Measurements from ENCODE around the gene COX6B2.
"Not testable (repeated sequence)": the region's sequence is repeated elsewhere in the genome, so short reads cannot be mapped to it uniquely, and the experiment has no call there.

The COX6B2 gene

GRCh38 chr19:55341595-55342531 lies 12.7 kb downstream of the COX6B2 start:
- DNase-seq: no peak

DNA sequence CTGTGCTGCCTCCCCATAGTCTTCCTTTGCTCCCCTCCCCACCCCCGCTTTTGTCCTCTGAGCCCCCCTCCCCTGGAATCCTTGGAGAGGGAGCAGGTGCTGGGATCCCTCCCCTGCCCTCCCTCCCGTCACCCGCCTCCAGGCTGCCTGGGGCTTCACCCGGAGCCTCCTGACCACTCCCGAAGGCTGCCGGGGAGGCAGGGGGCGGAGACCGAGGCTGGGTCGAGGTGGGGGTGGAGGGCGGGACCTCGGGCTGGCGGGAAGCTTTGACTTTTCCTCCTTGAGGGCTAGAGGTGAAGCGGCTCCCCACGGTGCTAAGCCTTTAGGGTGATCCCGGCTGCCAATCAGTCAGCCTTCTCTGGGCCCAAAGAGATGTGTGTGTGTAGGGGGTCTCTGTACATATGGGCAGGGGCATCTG lies 13.3 kb downstream of the COX6B2 start:
- peak; percentile 69 for DNase-seq

DNA sequence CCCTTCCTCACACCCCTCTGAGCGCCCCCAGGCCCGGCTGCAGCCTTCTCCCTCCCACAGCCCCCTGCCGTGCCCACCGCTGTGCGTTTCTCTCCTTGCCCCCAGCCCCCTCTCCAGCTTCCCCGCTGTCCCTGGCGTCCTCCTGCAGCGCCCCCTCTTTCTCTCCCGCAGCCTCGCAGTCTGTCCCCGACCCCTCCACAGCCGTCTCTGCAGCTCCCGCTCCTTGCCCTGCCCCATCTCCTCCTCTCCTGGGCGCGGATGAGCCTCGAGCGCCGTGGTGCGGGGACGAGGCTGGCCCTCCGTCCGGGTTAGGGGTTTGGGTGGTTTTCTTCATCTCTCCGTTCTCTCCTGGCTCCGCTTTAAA lies 13.8 kb downstream of the COX6B2 start:
- DNase-seq: peak; percentile 25

GRCh38 chr19:55339889-55340783 lies 14.4 kb downstream of the COX6B2 start:
- DNase-seq: no peak

DNA sequence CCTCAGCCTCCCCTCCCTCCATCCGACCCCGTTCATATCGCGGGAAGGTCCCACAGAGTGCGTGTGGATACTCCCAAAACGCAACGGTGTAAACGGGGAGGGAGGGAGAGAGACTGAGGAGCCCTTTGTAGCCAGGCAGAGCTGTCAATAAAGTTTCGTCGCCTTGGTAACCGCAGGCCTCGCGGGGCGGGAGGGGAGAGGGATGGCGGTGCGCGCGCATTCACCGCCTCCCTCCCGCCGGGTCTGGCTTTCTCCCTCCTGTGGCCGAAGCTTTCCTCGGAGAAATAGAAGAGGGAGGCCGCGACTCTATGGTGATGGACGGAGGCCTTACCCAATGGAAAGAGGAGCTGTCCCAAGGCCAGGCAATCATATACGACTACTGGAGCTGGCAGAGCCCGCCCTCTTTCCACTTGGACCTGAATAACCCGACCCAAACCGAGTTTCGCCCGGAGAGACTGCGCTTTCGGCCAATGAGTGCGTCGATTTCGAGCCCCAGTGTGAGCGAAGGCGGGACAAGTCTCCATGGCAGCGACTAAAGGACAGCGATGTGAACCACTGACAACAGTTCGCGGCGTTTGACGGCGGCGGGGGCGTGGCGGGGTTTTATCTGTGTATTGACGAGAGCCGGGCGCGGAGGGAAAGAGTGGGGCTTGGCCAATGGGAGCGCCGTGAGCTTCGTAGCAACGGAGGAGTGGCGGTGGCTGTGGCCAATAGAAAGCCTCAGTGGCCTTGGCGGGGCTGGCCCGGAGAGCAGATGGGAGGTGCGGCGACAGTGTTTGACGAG lies 15.2 kb downstream of the COX6B2 start, which contains the start of gene KMT5C:
Gene KMT5C, plus strand, starts transcription at position 772 of the 784 bp plus-strand sequence. CDS start 2,061 bp downstream, outside the sequence.
- peak; percentile 100 for DNase-seq

DNA sequence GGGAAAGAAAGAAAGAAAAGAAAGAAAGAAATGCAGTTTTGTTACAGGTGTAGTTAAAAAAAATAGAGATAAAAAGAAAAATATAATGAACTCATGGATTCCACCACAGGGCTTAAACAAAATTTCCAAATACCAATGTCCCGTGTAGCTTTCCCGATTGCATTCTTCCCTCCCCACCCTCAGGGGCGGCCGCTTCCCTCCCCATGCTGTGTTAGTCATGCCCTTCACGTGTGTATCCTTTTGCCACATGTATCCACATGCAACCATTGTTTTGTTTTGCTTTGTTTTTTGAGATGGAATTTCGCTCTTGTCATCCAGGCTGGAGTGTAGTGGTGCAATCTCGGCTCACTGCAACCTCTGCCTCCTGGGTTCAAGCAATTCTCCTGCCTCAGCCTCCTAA lies 18.4 kb downstream of the COX6B2 start:
- DNase-seq: no peak

DNA sequence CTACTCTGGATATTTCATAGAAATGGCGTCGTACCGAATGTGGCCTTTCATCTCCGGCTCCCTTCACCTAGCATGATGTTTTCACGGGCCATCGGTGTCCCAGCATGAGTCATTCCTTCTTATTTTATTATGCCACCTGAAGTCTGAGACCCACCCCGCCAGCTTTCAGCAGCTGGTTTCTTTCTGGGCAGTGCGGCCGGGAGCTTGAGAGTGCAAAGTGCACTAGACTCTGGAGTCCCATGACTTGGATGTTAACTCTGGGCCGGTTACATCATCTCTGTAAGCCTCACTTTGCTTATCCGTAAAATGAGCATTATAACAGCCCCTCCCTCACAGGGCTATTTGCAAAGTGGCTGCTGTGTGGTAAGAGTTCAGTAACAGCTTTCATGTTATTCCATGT lies 20.6 kb downstream of the COX6B2 start:
- DNase-seq: no peak

- not testable (repeated sequence) for DNase-seq
These were observed 24.7 kb downstream of the COX6B2 start for GRCh38 chr19:55329791-55330190.

DNA sequence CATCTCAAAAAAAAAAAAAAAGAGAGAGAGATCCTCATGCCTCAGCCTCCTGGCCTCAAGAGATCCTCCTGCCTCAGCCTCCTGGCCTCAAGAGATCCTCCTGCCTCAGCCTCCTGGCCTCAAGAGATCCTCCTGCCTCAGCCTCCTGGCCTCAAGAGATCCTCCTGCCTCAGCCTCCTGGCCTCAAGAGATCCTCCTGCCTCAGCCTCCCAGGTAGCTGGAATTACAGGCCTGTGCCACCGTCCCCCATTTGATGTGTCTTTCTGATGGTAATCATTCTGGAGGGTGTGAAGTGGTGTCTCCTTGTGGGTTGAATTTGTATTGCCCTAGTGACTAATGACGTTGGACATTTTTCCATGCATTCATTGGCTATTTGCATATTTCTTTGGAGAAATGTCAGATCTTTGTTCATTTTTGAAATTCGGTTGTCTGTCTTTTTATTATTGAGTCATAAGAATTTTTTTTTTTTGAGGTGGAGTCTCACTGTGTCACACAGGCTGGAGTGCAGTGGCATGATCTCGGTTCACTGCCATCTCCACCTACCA lies 25.7 kb downstream of the COX6B2 start:
- not testable (repeated sequence) for DNase-seq

- no peak for DNase-seq
These were observed 29.3 kb downstream of the COX6B2 start, which contains the start of gene TMEM150B for GRCh38 chr19:55325172-55325571. TMEM150B (minus strand) TSS chr19:55325341; CDS start chr19:55321036, 4,305 bp downstream.

- no peak for DNase-seq
These were observed 29.9 kb downstream of the COX6B2 start for GRCh38 chr19:55324662-55325061.

- no peak for DNase-seq
These were observed 32.2 kb downstream of the COX6B2 start for GRCh38 chr19:55322204-55322885.

- no peak for DNase-seq
These were observed 32.9 kb downstream of the COX6B2 start for GRCh38 chr19:55321466-55322137.

DNA sequence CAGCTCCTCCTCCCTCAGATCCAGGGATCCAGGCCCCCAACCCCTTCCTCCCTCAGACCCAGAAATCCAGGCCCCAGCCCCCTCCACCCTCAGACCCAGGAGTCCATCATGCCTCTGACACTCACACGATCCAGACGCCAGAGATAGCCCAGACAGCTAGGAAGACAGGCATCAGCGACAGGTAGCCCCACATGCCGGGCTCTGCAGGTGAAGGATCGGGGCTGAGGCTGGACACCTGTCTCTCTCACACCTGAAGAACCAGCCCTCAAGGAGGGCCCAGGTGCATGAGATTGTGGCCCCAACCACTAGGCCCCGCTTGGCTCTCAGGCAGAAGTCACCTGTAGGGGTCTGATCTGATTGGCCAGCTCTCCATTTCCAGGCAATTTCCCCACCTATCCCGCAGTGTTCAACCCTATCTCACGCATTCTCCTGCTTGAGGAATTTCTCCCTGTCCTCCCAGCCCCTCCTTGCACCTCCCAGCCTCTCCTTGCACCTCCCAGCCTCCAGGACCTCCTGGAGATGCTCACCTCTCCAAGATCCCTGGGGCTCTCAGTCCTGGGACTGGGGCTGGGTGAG lies 33.6 kb downstream of the COX6B2 start:
- no peak for DNase-seq

- DNase-seq: no peak
These were observed 34.7 kb downstream of the COX6B2 start for GRCh38 chr19:55319785-55320184.

DNA sequence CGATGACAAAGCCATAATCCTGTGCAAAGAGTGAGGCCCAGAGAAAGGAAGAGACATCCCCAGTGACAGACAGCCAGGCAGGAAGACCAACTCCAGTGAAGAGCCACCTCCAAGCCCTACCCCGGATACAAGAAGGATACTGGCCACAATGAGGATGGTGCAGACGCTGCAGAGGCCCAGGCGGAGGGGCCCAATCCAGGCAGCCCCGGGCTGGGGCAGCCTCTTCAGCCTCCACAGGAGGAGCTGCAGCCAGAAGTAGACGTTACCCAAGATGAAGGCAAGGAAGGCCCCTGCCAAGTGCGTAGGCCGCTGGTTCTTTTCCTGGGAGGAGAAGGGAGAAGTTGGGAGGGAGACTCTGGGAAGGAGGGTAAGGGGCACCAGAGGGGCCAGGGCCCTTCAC lies 37.9 kb downstream of the COX6B2 start:
- no peak for DNase-seq

DNA sequence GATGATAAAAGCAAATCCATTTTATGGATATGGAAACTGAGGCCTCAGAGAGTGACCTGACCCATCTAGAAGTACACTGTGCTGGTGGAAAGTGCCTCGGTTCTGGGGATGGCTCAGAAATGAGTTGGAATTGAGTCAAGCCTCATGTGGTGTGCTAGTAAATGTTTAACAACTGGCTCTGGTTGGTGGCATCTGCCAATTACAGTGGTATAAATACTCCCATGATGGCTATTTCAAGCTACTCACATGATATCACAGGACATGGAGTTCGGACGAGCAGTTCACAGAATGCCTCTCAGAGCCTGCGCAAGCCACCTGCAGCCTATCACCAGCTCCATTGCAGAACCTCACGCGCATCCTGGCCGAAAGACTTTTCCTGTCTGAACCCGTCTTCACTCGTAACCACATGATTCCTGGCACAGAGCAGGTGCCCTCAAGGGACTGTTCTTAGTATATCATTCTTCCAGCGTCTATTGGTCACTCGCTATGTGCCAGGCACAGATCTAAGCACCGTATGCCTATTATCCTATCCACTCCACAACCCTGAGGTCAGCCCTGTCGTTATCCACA lies 38.5 kb downstream of the COX6B2 start:
- DNase-seq: no peak

GRCh38 chr19:55314396-55314795 lies 40.1 kb downstream of the COX6B2 start:
- no peak for DNase-seq

- DNase-seq: no peak
These were observed 41.7 kb downstream of the COX6B2 start for GRCh38 chr19:55312621-55313512.

All from stimulated activated CD4-positive, alpha-beta T cell treated with anti-CD3 and anti-CD28 coated beads, Interleukin-1b, Interleukin-23, amount 100 ng/mL, for 48 hours (primary cell).